Esophagus (tissue), 2 donors: Measurements from ENCODE around the gene ACBD3. TPM values are rescaled to one million over a fixed set of nuclear protein-coding genes. Genes with fewer than 3 reads are reported as not detected.
"Not testable (repeated sequence)": the region's sequence is repeated elsewhere in the genome, so short reads cannot be mapped to it uniquely, and the experiment has no call there.

Source experiments
- H3K27ac ChIP-seq, 2 donors: one replicate each; pipeline ENCODE4 v1.5.1; 2013; ENCODE audit warnings: low read depth in 2 of 2, mild to moderate bottlenecking in 2 of 2, inconsistent platforms in 1 of 2, low read length in 1 of 2, moderate library complexity in 1 of 2
- H3K27me3 ChIP-seq, 2 donors: one replicate each; pipeline ENCODE4 v1.6.1; 2013; ENCODE audit warnings: low read length in 2 of 2, control low read depth in 1 of 2, mild to moderate bottlenecking in 1 of 2; ENCODE audit not compliant: insufficient read depth in 2 of 2, control insufficient read depth in 1 of 2
- H3K36me3 ChIP-seq, 2 donors: one replicate each; pipeline ENCODE4 v1.6.1; 2013; ENCODE audit warnings: low read length in 1 of 2; ENCODE audit not compliant: control insufficient read depth in 2 of 2, insufficient read depth in 2 of 2
- H3K4me1 ChIP-seq, 2 donors: one replicate each; pipeline ENCODE4 v1.6.1; 2013; ENCODE audit warnings: low read length in 1 of 2; ENCODE audit not compliant: control insufficient read depth in 2 of 2, insufficient read depth in 2 of 2
- H3K4me3 ChIP-seq, 2 donors: one replicate each; pipeline ENCODE4 v1.5.1; 2013; ENCODE audit warnings: low read length in 2 of 2, mild to moderate bottlenecking in 2 of 2, low read depth in 1 of 2, moderate library complexity in 1 of 2
- H3K9me3 ChIP-seq, 2 donors: one replicate each; pipeline ENCODE4 v1.6.1; 2013; ENCODE audit warnings: mild to moderate bottlenecking in 2 of 2, low read depth in 1 of 2, low read length in 1 of 2, moderate library complexity in 1 of 2; ENCODE audit not compliant: control insufficient read depth in 2 of 2, insufficient read depth in 1 of 2
- WGBS, 2 donors: extraction: QIAGEN DNeasy Blood & Tissue Kit; methylation state at CpG; one replicate each; pipeline ENCODE4 v1.1.7; 2013; 5-methylcytosine and 5-hydroxymethylcytosine counted together
- polyA plus RNA-seq, 2 donors: library from polyadenylated mRNA; stranded (reverse); fragments of 200-250 nt; gene quantifications; one replicate each; pipeline ENCODE4 v1.2.3, GENCODE V29; 2013
- donor health status: healthy with polysubstance abuse.
- donor health status: Bipolar disorder and iron deficiency.

Gene ACBD3
- polyA plus RNA-seq, 2 donors = 9.5 to 20.9 TPM

- H3K36me3 ChIP-seq = no peaks in the 10 kb centered on the region
- H3K27me3 ChIP-seq = no peaks in the 10 kb centered on the region
- 88 to 89% methylated on average over 1 of the region's 1 CpG for WGBS, 2 donors
- H3K27ac ChIP-seq = no peak overlapping the region
- H3K4me3 ChIP-seq = no peak overlapping the region
- no peaks in the 10 kb centered on the region for H3K9me3 ChIP-seq
- no peaks in the 10 kb centered on the region for H3K4me1 ChIP-seq
Observed at GRCh38 chr1:226203240-226203639, 16.7 kb upstream of the ACBD3 start.

DNA sequence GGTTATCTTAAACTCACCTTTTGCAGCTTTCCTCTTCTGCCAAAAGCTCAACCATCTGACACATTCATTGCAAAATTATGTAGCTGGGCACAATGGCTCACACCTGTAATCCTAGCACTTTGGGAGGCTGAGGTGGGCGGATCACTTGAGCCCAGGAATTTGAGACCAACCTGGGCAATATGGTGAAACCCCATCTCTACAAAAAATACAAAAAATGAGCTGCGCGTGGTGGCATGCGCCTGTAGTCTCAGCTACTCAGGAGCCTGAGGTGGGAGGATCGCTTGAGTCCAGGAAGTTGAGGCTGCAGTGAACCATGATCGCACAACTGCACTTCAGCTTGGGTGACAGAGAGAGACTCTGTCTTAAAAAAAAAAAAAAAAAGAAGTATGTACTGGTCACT, 16.1 kb upstream of the ACBD3 start:
- 86 to 88% methylated on average over 6 of the region's 6 CpGs for WGBS, 2 donors
- not testable (repeated sequence) for H3K36me3 ChIP-seq, H3K27me3 ChIP-seq, H3K9me3 ChIP-seq, H3K4me3 ChIP-seq, H3K27ac ChIP-seq, H3K4me1 ChIP-seq

- H3K4me3 ChIP-seq = no peak overlapping the region
- no peak overlapping the region for H3K27ac ChIP-seq
- H3K9me3 ChIP-seq = no peaks in the 10 kb centered on the region
- H3K27me3 ChIP-seq = no peaks in the 10 kb centered on the region
- H3K36me3 ChIP-seq = no peaks in the 10 kb centered on the region
- H3K4me1 ChIP-seq = no peaks in the 10 kb centered on the region
- WGBS, 2 donors = 86% methylated on average over 3 of the region's 3 CpGs
Observed at GRCh38 chr1:226202246-226202645, 15.7 kb upstream of the ACBD3 start.

DNA sequence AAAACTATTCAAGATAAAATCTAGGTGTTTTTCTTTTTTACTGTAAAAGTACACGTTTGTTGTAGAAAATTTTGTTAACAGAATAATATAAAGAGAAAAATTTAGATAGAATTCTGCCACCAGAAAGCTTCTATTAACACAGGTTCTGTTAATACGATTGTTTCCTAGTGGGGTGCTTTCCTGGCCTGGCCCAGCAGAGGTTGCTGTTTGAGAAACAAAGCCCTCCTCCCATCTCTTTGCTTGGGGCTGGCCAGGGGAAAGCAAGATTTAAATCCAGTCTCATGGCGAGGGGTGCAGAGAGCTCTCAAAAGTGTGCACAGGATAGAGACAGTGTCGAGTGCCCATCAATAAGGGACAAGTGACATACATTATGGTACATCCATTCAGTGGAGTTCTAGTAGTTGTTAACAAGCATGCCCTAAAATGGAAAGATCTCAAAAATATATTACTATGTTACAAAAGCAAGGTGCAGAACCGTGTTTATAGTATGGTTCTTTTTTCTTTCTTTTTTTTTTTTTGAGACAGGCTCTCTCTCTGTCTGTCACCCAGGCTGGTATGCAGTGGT, 14.6 kb upstream of the ACBD3 start:
- 65 to 69% methylated on average over 5 of the region's 5 CpGs for WGBS, 2 donors
- Histone ChIP-seq H3K27ac (no peak overlapping the region), H3K4me1 (no peaks in the 10 kb centered on the region), H3K4me3 (no peak overlapping the region), H3K9me3 (no peaks in the 10 kb centered on the region), H3K27me3 (no peaks in the 10 kb centered on the region), H3K36me3 (no peaks in the 10 kb centered on the region)

GRCh38 chr1:226199971-226200370, 13.4 kb upstream of the ACBD3 start:
- Histone ChIP-seq H3K9me3 (no peaks in the 10 kb centered on the region), H3K36me3 (no peaks in the 10 kb centered on the region), H3K4me3 (no peak overlapping the region), H3K4me1 (no peaks in the 10 kb centered on the region), H3K27me3 (no peaks in the 10 kb centered on the region), H3K27ac (no peak overlapping the region)
- WGBS, 2 donors = 65 to 66% methylated on average over 2 of the region's 2 CpGs

- H3K36me3 ChIP-seq = no peaks in the 10 kb centered on the region
- H3K9me3 ChIP-seq = no peaks in the 10 kb centered on the region
- no peak overlapping the region for H3K4me3 ChIP-seq
- H3K27ac ChIP-seq = no peak overlapping the region
- H3K4me1 ChIP-seq = no peaks in the 10 kb centered on the region
- 83 to 93% methylated on average over 1 of the region's 1 CpG for WGBS, 2 donors
- H3K27me3 ChIP-seq = no peaks in the 10 kb centered on the region
Observed at GRCh38 chr1:226195144-226195543, 8.6 kb upstream of the ACBD3 start.

GRCh38 chr1:226187380-226187779, 839 bp upstream of the ACBD3 start:
- WGBS, 2 donors = 78 to 91% methylated on average over 7 of the region's 7 CpGs
- no peak overlapping the region for H3K27ac ChIP-seq

GRCh38 chr1:226187019-226187322, 430 bp upstream of the ACBD3 start:
- Histone ChIP-seq H3K36me3 (no peaks in the 10 kb centered on the region), H3K27ac (peak overlapping the region; percentile 94 to 95), H3K27me3 (no peaks in the 10 kb centered on the region), H3K4me3 (peak overlapping the region; percentile 76 to 87), H3K9me3 (no peaks in the 10 kb centered on the region), H3K4me1 (no peaks in the 10 kb centered on the region)
- 9 to 11% methylated on average over 10 of the region's 10 CpGs for WGBS, 2 donors

More at GRCh38 chr1:226187380-226187779, 839 bp upstream of the ACBD3 start:
- H3K9me3 ChIP-seq = no peaks in the 10 kb centered on the region
- H3K36me3 ChIP-seq = no peaks in the 10 kb centered on the region
- H3K27me3 ChIP-seq = no peaks in the 10 kb centered on the region
- H3K4me1 ChIP-seq = no peaks in the 10 kb centered on the region
- peak overlapping the region in 1 of 2 donors; percentile 76 for H3K4me3 ChIP-seq

GRCh38 chr1:226185141-226186036, 1.2 kb downstream of the ACBD3 start:
- Histone ChIP-seq H3K9me3 (no peaks in the 10 kb centered on the region), H3K4me1 (no peaks in the 10 kb centered on the region), H3K36me3 (no peaks in the 10 kb centered on the region), H3K4me3 (peak overlapping the region; percentile 76 to 87), H3K27me3 (no peaks in the 10 kb centered on the region), H3K27ac (peak overlapping the region; percentile 71 to 94)
- 20 to 22% methylated on average over 14 of the region's 14 CpGs for WGBS, 2 donors
